Epithelial cell of prostate (primary cell): Measurements from ENCODE around the gene ARFGEF2.
"Not testable (repeated sequence)": the region's sequence is repeated elsewhere in the genome, so short reads cannot be mapped to it uniquely, and the experiment has no call there.

Source experiments
- DNase-seq: peaks from one replicate; pipeline ENCODE4 v3.0.0-alpha.2; 2011; ENCODE audit warnings: low read depth, low spot score
- H3K27ac ChIP-seq: fragments of 450-650 bp; 2 replicates; pipeline ENCODE4 v1.5.1; 2017; ENCODE audit warnings: mild to moderate bottlenecking

ARFGEF2 gene

GRCh38 chr20:48921168-48921882, at the start of gene ARFGEF2:
Gene ARFGEF2, plus strand, starts transcription at chr20:48921711. Its CDS starts 179 bp downstream, at chr20:48921890.
- peak within 1 kb of the TSS; percentile 93 for H3K27ac ChIP-seq
- peak; percentile 26 for DNase-seq

DNA sequence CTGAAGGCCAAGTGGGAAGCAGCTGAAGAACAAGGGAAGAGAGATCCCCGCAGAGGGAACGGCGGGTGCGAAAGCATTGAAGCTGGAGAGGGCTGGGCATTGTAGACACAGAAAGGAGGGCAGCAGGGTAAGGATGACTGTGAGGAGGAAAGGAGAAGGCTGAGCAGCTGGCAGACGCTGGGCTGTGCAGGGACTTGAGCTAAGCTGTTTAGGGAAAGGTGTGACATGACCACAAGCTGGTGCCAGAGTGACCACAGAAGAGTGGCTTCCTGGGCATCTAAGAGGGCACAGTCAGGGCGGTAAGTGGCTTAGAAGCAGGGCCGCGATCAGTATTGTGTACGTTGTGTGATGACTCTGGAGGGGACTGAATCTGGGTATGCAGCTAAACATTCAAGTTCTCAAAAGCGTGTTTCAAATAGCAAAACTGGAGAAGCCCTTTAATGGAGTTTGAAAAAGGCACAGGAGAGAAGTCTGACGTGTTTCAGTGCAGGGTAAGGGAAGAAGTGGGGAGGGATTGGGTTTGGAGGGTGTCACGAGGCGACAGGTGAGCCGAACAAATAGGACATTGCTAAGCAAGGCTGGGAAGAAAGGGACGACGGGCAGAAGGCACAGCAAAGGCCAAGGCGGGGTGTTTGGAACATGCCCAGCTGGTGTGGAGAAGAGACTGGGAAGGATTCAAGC, 46.1 kb upstream of the ARFGEF2 start:
- DNase-seq, result no peak
- H3K27ac ChIP-seq, result no peak overlapping the region

DNA sequence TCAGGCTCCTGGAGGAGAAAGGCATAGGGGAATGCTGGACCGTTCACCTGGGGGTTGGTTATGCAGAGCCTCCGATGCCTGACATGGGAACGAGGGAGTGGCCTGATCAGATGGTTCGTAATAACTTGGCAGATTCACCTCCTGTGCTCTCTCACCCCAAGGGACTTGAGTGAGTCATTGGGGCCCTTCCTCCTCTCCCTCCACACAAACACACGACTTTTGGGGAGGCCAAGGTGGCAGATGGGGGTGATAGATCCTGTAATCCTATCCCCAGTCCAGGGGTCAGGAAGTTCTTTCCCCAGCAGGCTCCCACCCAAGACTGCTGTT, 45.6 kb upstream of the ARFGEF2 start:
- H3K27ac ChIP-seq, result no peak overlapping the region
- DNase-seq, result no peak

- H3K27ac ChIP-seq, result no peak overlapping the region
- no peak for DNase-seq
These were observed 44.2 kb upstream of the ARFGEF2 start for GRCh38 chr20:48877304-48877703.

GRCh38 chr20:48878534-48879248, 42.8 kb upstream of the ARFGEF2 start:
- no peak overlapping the region for H3K27ac ChIP-seq
- no peak for DNase-seq

GRCh38 chr20:48879612-48880245, 41.8 kb upstream of the ARFGEF2 start:
- no peak overlapping the region for H3K27ac ChIP-seq
- no peak for DNase-seq

- no peak overlapping the region for H3K27ac ChIP-seq
- DNase-seq, result no peak
These were observed 41.2 kb upstream of the ARFGEF2 start for GRCh38 chr20:48880331-48880730.

DNA sequence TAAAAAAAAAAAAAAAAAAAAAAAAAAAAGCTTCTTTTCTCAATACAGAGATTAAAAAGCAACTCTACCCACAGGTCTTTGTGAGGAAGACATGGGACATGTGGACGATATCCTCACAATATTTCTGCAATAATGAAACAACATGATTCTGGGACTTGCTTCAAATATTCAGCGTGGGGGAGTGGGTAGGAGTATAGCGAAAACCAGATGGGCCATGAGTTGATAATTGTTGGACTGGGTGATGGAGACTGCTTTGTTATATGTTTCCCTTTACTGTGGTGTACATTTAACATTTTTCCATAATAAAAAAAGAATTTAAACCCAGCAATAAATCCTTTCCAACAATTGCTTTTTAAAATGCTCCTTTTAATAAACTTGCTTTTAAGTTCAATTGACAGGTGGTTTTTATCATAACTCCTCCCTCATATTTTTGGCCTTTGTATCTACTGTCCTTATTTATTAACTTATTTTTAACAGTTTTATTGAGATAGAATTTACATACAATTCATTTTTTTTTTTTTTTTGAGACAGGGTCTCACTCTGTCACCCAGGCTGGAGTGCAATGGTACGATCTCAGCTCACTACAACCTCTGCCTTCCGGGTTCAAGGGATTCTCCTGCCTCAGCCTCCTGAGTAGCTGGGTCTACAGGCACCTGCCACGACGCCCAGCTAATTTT, 40.4 kb upstream of the ARFGEF2 start:
- H3K27ac ChIP-seq, result no peak overlapping the region
- no peak for DNase-seq

- no peak overlapping the region for H3K27ac ChIP-seq
- no peak for DNase-seq
These were observed 36.3 kb upstream of the ARFGEF2 start for GRCh38 chr20:48885237-48885636.

DNA sequence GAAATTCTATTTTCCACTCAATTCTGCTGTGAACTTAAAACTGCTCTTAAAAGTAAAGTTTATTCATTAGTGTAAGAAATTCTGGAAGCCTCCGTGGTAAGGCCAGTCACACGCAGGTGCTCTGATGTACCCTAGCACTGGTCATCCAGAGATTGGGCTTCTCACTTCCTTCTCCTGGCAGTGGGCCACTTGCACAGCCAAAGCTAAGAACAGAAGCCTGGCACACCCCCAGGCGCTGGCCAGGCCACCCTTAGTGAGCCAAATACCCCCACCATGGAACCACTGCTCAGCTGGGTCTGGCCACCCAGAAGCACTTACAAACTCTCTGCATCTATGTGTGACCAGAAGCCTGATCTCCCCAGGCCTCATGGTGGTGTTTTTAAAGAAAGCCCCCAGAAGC, 35.3 kb upstream of the ARFGEF2 start:
- no peak overlapping the region for H3K27ac ChIP-seq
- DNase-seq, result no peak

- H3K27ac ChIP-seq, result no peak overlapping the region
- no peak for DNase-seq
These were observed 34.7 kb upstream of the ARFGEF2 start for GRCh38 chr20:48886811-48887210.

GRCh38 chr20:48888517-48888916, 33.0 kb upstream of the ARFGEF2 start:
- H3K27ac ChIP-seq, DNase-seq: not testable (repeated sequence)

- H3K27ac ChIP-seq, result no peak overlapping the region
These were observed 32.2 kb upstream of the ARFGEF2 start for GRCh38 chr20:48889140-48889790.

DNA sequence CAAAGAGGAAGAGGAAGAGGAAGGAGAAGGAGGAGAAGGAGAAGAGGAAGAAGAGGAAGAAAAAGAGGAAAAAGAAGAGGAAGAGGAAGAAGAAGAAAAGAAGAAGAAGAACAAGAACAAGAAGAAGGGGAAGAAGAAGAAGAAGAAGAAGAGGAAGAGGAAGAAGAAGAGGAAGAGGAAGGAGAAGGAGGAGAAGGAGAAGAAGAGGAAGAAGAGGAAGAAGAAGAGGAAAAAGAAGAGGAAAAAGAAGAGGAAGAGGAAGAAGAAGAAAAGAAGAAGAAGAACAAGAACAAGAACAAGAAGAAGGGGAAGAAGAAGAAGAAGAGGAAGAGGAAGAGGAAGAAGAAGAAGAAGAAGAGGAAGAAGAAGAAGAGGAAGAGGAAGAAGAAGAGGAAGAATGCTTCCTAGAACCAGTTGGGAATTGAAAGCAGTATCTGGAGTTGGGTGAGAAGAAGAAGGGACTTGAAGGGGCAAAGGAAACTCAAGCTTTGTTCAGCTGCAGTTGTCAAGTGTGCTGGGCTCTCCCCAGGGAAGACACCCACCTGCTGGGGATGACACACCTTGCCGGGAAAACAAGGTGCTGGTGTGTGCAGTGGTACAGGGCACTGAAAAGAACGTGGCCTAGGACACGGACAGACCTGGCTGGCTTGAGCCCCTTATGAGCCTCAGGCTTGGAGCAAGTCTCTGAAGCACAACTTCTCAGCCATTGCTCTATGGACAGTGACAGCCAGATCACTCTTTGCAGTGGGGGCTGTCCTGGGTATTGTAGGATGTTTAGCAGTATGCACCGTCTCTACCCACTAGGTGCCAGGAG, 30.1 kb upstream of the ARFGEF2 start:
- H3K27ac ChIP-seq, result no peak overlapping the region
- no peak for DNase-seq

More at GRCh38 chr20:48889140-48889790, 32.2 kb upstream of the ARFGEF2 start:
- no peak for DNase-seq

DNA sequence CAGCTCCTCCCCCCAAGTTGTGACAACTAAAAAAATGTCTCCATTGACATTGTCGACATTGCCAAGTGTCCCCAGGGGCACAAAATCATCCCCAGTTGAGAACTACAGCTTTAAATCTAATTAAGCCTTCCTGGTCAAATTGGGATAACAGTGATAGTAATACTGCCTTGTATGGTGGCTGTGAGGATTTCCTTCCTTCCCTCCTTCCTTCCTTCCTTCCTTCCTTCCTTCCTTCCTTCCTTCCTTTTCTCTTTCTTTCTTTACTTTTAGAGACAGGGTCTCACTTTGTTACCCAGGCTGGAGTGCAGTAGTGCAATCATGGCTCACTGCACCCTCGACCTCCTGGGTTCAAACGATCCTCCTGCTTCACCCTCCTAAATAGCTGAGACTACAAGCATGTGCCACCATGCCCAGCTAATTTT, 29.5 kb upstream of the ARFGEF2 start:
- no peak overlapping the region for H3K27ac ChIP-seq
- no peak for DNase-seq

DNA sequence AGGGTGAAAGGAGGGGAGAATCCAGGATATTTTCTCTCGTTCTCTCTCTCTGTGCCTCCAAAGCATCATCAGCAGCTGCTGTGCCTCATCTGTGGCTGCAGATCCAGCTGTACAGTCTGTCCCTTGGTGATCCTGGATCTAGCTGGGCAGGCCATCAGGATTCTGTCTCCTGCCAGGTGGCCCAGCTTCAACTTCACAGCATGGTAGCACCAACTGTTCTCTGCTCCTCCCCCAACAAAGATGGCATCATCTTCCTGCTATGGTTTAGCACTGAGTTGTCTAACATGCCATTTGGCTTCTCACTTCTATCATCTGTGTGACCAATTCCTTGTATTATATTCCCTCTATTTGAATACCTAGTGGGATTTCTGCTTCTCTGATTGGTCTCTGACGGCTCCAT, 28.6 kb upstream of the ARFGEF2 start:
- no peak overlapping the region for H3K27ac ChIP-seq
- no peak for DNase-seq

DNA sequence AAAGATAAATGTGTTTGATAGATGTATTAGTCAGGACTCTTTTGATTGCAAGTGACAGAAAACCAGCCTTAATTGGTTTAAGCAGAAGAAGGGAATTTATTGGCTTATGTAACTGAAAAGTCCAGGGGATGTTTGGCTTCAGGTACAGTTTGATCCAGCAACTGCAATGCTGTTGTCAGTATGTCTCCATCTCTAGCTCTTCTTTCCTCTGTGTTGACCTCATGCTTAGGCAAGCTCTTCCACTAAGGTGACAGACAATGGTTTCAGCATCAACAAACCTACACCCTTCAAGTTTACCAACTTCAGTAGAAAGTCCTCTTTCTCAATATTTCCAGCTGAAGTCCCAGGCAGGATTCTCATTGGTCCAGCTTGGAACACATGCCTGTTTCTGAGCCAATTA, 28.1 kb upstream of the ARFGEF2 start:
- H3K27ac ChIP-seq, result no peak overlapping the region
- DNase-seq, result no peak

DNA sequence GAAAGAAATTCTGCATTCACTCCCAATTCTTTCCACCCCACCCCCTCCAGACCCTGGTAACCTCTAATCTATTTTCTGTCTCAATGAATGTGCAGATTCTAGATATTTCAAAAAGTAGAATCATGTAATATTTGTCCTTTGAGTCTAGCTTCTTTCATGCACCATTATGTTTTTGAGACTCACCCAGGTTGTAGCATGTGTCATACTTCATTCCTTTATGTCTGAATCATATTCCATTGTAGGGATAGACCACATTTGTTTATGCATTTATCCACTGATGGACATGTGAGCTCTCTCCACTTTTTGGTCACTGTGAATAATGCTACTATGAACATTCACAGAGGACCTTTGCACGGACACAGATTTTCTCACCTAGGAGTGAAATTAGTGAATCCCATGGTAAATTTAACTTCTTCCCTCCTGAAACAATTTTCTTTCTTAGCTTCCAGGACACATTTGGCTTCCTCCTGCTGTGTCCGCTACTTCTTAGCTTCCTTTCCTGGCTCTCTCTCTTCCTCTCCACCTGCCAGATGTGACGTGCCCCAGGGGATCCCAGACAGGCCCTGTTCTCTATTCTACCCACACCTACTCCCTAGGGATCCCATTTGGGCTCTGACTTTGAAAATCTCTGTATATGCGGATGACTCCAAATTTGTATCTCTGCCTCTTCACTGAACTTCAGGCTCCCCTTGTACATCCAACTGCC, 24.1 kb upstream of the ARFGEF2 start:
- peak overlapping the region; percentile 27 for H3K27ac ChIP-seq
- peak; percentile 61 for DNase-seq
